Smooth muscle cell (in vitro differentiated cells): ENCODE data around the gene POU2F1. TPM values are rescaled to one million over a fixed set of nuclear protein-coding genes. Genes with fewer than 3 reads are reported as not detected.
A peak's percentile ranks its signal among the peaks of the same experiment; 100 is the strongest.

ENCODE experiments used
- DNase-seq: peaks from one replicate; lab custom pipeline; 2025; ENCODE audit not compliant: unreplicated experiment; lab: John Stamatoyannopoulos, UW
- H2AFZ ChIP-seq: fragments of 200-600 bp; sonication (generic); 2 replicates; pipeline ENCODE4 v1.6.0; 2016; ENCODE audit warnings: antibody characterized with exemption, low read depth, mild to moderate bottlenecking
- H3F3A ChIP-seq: fragments of 200-600 bp; sonication (generic); 2 replicates; pipeline ENCODE4 v1.6.0; 2017; ENCODE audit warnings: antibody characterized with exemption, low read depth
- H3K27ac ChIP-seq: fragments of 200-600 bp; sonication (generic); 2 replicates; pipeline ENCODE4 v1.5.1; 2016; ENCODE audit warnings: low read depth, mild to moderate bottlenecking
- H3K27me3 ChIP-seq: fragments of 200-600 bp; sonication (generic); 2 replicates; pipeline ENCODE4 v1.6.1; 2016; ENCODE audit warnings: low read depth, mild to moderate bottlenecking
- H3K36me3 ChIP-seq: fragments of 200-600 bp; sonication (generic); 2 replicates; pipeline ENCODE4 v1.5.1; 2016; ENCODE audit warnings: low read depth
- H3K4me1 ChIP-seq: fragments of 200-600 bp; sonication (generic); 2 replicates; pipeline ENCODE4 v1.5.1; 2016; ENCODE audit warnings: low read depth
- H3K4me2 ChIP-seq: fragments of 200-600 bp; sonication (generic); 2 replicates; pipeline ENCODE4 v1.6.0; 2016; ENCODE audit warnings: mild to moderate bottlenecking
- H3K4me3 ChIP-seq: fragments of 200-600 bp; sonication (generic); 2 replicates; pipeline ENCODE4 v1.5.1; 2016; ENCODE audit warnings: mild to moderate bottlenecking
- H3K79me2 ChIP-seq: fragments of 200-600 bp; sonication (generic); 2 replicates; pipeline ENCODE4 v1.6.0; 2016; ENCODE audit warnings: low read depth, mild to moderate bottlenecking
- H3K9ac ChIP-seq: fragments of 200-600 bp; sonication (generic); 2 replicates; pipeline ENCODE4 v1.6.0; 2016; ENCODE audit warnings: low read depth
- H3K9me3 ChIP-seq: fragments of 200-600 bp; sonication (generic); replicated peaks from 2 replicates; pipeline ENCODE4 v1.5.1; 2016; ENCODE audit warnings: low read depth
- H4K20me1 ChIP-seq: fragments of 200-600 bp; sonication (generic); 2 replicates; pipeline ENCODE4 v1.6.0; 2016; ENCODE audit warnings: low read depth
- CTCF ChIP-seq: fragments of 200-600 bp; sonication (generic); IDR thresholded peaks from 2 replicates; pipeline ENCODE4 v1.5.1; 2017; ENCODE audit warnings: borderline replicate concordance, mild to moderate bottlenecking, antibody characterized with exemption; ENCODE audit not compliant: insufficient read depth, poor library complexity, severe bottlenecking
- WGBS: methylation state at CpG from one replicate; pipeline ENCODE4 v1.1.7; 2016; ENCODE audit warnings: low lambda C conversion rate; 5-methylcytosine and 5-hydroxymethylcytosine counted together
- polyA plus RNA-seq: library from polyadenylated mRNA; unstranded; fragments of >200 nt; fragmentation: Nextera tagmentation; extraction: Ambion mirVana; gene quantifications from 2 replicates; pipeline ENCODE4 v1.2.1, GENCODE V29; 2016
- total RNA-seq: library from RNA; depleted of rRNA; stranded (reverse); fragments of >200 nt; gene quantifications from 2 replicates; pipeline ENCODE4 v1.2.3, GENCODE V29; 2014

The POU2F1 gene
- total and polyA plus RNA-seq, 2 experiments from 2014 or later: 5.3 to 15.6 TPM

GRCh38 chr1:167373398-167373797 is 152.7 kb downstream of the POU2F1 start:
- Histone ChIP-seq H4K20me1 (no peaks in the 10 kb centered on the region), H3K27ac (no peak overlapping the region), H3K9me3 (no peaks in the 10 kb centered on the region), H3K36me3 (no peaks in the 10 kb centered on the region), H3K27me3 (no peaks in the 10 kb centered on the region), H3K4me2 (no peak overlapping the region), H3K4me3 (no peak overlapping the region), H3K9ac (no peak overlapping the region), H2AFZ (no peak overlapping the region), H3K79me2 (no peaks in the 10 kb centered on the region), H3K4me1 (no peaks in the 10 kb centered on the region), H3F3A (no peaks in the 10 kb centered on the region)
- WGBS: 84% methylated on average over 1 of the region's 1 CpG
- no peak for TF ChIP-seq CTCF
- no peak for DNase-seq

- Histone ChIP-seq H3K9ac (no peak overlapping the region), H3K9me3 (no peaks in the 10 kb centered on the region), H3K79me2 (no peaks in the 10 kb centered on the region), H3K4me2 (no peak overlapping the region), H3K4me3 (no peak overlapping the region), H3K27ac (peak overlapping the region; percentile 2), H2AFZ (no peak overlapping the region), H4K20me1 (no peaks in the 10 kb centered on the region), H3F3A (no peaks in the 10 kb centered on the region), H3K27me3 (no peaks in the 10 kb centered on the region), H3K36me3 (no peaks in the 10 kb centered on the region), H3K4me1 (no peaks in the 10 kb centered on the region)
- DNase-seq: no peak
- 83% methylated on average over 6 of the region's 6 CpGs for WGBS
- TF ChIP-seq CTCF: no peak
Measured at GRCh38 chr1:167373986-167374385, 153.3 kb downstream of the POU2F1 start.

- Histone ChIP-seq H3K4me3 (no peak overlapping the region), H3K4me2 (no peak overlapping the region), H3K4me1 (no peaks in the 10 kb centered on the region), H4K20me1 (no peaks in the 10 kb centered on the region), H3K79me2 (no peaks in the 10 kb centered on the region), H3K27ac (no peak overlapping the region), H3K9ac (no peak overlapping the region), H3K36me3 (no peaks in the 10 kb centered on the region), H2AFZ (no peak overlapping the region), H3K27me3 (no peaks in the 10 kb centered on the region), H3F3A (no peaks in the 10 kb centered on the region), H3K9me3 (no peaks in the 10 kb centered on the region)
- no peak for DNase-seq
- no peak for TF ChIP-seq CTCF
- 96% methylated on average over 5 of the region's 5 CpGs for WGBS
Measured at GRCh38 chr1:167375949-167376348, 155.3 kb downstream of the POU2F1 start.

- no peak overlapping the region for H3K4me3 ChIP-seq
- H3K27me3 ChIP-seq: no peaks in the 10 kb centered on the region
- TF ChIP-seq CTCF: no peak
- H2AFZ ChIP-seq: no peak overlapping the region
- no peaks in the 10 kb centered on the region for H3K79me2 ChIP-seq
- no peak for DNase-seq
- no peaks in the 10 kb centered on the region for H4K20me1 ChIP-seq
- WGBS: 96% methylated on average over 7 of the region's 7 CpGs
- no peak overlapping the region for H3K4me2 ChIP-seq
- no peaks in the 10 kb centered on the region for H3K36me3 ChIP-seq
- no peaks in the 10 kb centered on the region for H3K9me3 ChIP-seq
- no peaks in the 10 kb centered on the region for H3K4me1 ChIP-seq
- no peak overlapping the region for H3K9ac ChIP-seq
- no peak overlapping the region for H3K27ac ChIP-seq
- H3F3A ChIP-seq: no peaks in the 10 kb centered on the region
Measured at GRCh38 chr1:167387251-167387910, 166.7 kb downstream of the POU2F1 start.
